Measurements from ENCODE around the gene GALNT18. TPM values are rescaled to one million over a fixed set of nuclear protein-coding genes. Genes with fewer than 3 reads are reported as not detected.
A peak's percentile ranks its signal among the peaks of the same experiment; 100 is the strongest.

The GALNT18 gene
- total RNA-seq, 8 experiments from 2014 or later, result 5.3 to 13.2 (median 8.2) TPM

DNA sequence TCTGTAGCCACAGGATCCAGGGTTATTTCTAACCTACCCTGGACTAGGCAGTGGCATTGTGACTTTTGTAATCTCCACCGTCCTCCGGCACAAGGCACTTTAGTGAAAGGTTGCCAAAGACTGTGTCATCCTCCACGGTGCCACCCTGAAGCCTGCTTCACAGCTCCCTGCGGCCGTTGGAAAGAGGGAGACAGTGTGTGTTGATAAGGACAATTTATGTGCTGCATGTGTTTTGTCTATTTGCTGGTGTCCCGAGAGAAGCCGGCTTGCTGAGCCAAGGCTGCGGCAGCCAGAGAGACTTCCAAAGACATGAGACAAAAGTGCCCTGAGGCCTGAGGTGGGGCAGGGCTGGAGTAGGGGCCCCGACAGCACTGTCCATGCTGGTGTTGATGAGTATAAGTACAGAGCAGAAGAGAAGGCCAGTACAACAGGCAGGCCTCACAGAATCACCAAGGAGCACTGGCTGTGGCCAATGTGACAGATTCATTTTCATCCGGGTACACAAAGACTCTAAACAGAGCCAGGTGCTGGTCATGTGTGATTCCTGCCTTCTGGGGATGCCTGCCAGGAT, 40.9 kb downstream of the GALNT18 start:
- peak in 7 of 8 experiments; percentile 30 to 63 (median 50) for ATAC-seq (replicated peaks in 6 of 8)
- in situ Hi-C loops (cut with MboI; ENCODE audit: low pct_unique_long_range_greater_than_20kb in 2 of 9, low sequenced_read_pairs in 9 of 9, unreplicated experiment in 9 of 9), result no loop called here

DNA sequence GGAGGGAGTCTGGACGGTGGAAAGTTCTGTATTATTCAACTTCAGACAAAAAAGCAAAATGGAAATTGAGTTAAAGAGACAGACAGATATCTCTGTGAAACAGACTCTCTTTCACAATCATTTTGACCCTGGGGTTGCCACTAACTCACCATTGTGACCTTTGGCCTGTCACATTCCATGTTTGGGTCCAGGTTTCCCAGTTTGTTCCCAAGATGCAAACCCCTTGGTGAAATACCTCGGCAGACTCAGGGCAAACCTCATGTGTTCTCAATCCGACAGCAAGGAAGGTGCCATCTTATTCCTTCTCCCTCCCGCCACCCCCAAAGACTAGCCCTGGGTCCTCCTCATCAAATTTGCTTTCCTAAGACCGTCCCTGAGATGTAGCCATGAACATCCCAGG, 41.8 kb downstream of the GALNT18 start:
- Histone ChIP-seq H3K27ac (no peak overlapping the region), H3K4me3 (no peak overlapping the region), H3K4me1 (replicated peaks in 1 of 2) (peaks cover 12 to 27% of the 10 kb centered on the region in 2 donors)
- 60 to 97% (median 84%) methylated on average over 1 to 5 of the region's 5 CpGs; no CpG with 5 or more reads in 2 of the 10 experiments for WGBS, 10 experiments
- ATAC-seq (replicated peaks in 6 of 8), result no peak
- in situ Hi-C loops (cut with MboI; ENCODE audit: low pct_unique_long_range_greater_than_20kb in 2 of 9, low sequenced_read_pairs in 9 of 9, unreplicated experiment in 9 of 9), result no loop called here

More for the DNA sequence above, 40.9 kb downstream of the GALNT18 start:
- H3K4me3 ChIP-seq, result no peak overlapping the region
- WGBS, 10 experiments, result 0 to 100% (median 80%) methylated on average over 1 to 6 of the region's 10 CpGs; no CpG with 5 or more reads in 4 of the 10 experiments
- peaks cover 12 to 21% of the 10 kb centered on the region in 2 donors for H3K4me1 ChIP-seq (replicated peaks in 1 of 2)
- H3K27ac ChIP-seq, result no peak overlapping the region

DNA sequence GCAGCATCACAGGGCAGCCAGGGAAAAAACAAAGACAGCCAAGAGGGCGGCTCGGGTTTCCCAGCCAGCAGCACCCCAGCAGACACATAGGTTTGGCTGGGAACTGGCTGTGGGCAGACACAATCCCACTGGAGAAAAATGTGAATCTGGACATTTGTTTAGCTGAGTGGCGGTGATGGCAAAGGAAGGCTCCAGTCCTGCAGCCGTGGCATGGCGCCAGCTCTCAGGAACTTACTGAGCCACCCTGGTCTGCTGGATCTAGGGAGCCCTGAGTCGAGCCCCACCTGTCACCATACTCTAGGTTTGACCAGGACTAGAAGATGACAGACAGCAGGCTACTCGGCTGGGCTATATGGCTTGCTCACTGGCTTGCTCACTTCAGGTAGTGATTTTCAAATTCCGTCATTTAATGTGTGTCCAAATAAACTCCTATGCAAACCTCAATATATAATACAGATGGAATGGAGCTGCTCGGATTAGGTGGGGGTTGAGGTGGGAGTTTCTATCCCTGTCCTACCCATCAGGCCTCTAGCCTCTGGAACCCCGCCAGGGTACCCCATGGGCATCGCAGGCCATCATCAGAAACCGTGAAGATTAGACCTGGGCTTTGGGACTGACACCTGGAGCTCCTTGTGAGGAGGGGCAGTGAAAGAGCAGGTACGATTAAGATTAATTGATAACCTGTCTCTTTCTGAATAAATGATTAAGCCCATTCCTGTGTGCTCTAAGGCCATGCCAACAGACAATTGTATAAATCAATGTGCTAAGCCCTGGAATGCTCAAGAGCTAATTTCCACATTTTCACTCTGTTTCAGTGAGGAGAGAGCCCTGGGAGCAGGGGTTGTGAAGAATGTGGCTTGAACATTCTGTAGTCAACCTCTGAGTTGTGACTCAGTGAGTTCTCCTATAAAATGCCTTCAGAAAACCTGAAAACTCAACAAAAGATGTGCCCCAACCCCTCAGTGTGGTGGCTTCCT, 42.5 kb downstream of the GALNT18 start:
- no peak for ATAC-seq (replicated peaks in 6 of 8)
- in situ Hi-C loops (cut with MboI; ENCODE audit: low pct_unique_long_range_greater_than_20kb in 2 of 9, low sequenced_read_pairs in 9 of 9, unreplicated experiment in 9 of 9), result no loop called here
- Histone ChIP-seq H3K4me3 (no peak overlapping the region), H3K27ac (no peak overlapping the region), H3K4me1 (replicated peaks in 1 of 2) (peaks cover 12 to 34% of the 10 kb centered on the region in 2 donors)
- 81 to 100% (median 93%) methylated on average over 1 to 8 of the region's 13 CpGs; no CpG with 5 or more reads in 1 of the 10 experiments for WGBS, 10 experiments

DNA sequence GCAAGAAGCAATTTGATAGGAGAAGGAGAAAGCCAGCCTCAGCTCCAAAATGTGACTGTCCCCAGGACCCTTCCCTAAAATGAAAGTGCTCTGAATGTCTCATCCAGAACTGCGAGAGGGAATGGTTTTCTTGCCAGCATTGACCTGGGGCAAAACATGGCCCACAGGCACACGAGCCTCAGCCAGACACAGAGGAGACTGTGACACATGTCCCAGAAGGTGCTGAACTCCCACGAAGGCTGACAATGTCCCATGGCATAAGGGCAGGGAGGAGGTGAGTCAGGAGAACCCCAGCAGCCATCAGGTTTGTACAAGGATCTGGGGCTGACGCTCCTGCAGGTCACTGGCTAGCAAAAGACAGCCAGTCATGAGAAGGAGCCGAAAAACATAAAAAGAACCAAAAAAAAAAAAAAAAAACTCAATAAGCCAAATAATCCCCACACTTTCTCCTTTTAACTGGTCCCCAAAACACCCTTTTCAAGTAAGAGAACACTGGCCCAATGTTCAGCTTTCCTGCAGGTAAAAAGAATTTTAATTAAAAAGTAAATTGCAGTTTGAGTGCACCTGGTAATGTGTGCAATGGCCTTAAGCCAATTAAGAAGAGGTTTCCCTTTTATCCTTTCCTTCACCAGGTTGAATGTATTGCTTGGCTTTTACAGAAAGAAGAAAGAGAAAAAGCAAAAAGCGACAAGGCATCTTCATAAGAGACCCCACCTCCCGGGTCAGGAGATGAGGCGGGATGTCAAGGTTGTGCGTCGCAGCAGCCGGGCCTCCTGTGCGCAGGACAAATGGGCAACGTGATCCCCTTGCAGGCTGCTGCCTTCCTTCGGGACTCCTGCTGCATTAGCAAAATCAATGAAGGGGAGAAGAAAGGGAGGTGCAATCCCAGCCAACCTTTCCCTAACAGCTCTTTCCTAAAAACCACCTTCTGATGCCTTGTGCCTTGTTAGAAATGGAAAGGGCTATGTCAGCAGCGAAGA, 43.6 kb downstream of the GALNT18 start:
- no peak overlapping the region for H3K4me3 ChIP-seq
- ATAC-seq (replicated peaks in 6 of 8), result no peak
- H3K27ac ChIP-seq, result no peak overlapping the region
- in situ Hi-C loops (cut with MboI; ENCODE audit: low pct_unique_long_range_greater_than_20kb in 2 of 9, low sequenced_read_pairs in 9 of 9, unreplicated experiment in 9 of 9), result no loop called here
- 47 to 100% (median 76%) methylated on average over 1 to 14 of the region's 15 CpGs for WGBS, 10 experiments
- peaks cover 12 to 37% of the 10 kb centered on the region in 2 donors for H3K4me1 ChIP-seq (replicated peaks in 1 of 2)

DNA sequence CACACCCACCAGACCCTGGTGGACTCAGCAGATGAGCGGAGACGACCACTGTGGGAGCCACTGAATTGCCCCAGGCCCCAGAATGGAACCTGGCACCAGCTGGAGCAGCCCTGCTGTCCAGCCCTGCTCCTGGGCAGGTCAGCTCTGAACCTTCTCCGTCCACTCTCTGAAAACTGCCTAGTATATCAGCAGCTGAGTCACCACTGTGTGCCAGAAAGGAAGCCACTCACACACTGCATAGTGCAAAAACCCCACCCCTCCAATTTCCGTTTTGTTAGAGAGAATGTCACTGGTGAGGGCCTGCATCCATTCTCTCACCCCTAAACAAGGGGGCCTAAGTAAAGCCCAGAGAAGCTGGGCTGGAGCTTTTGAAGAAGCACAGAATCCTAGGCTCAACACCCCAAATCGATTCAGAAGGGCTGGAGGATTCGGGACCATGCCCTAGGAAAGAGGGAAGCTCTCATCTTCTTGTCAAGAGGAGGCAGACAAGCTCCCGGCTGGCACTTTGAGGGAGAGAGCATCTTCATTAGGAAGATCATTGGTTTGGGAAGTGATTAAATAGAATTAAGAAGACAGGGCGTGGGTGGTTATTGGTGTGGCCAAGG, 44.5 kb downstream of the GALNT18 start:
- in situ Hi-C loops (cut with MboI; ENCODE audit: low pct_unique_long_range_greater_than_20kb in 2 of 9, low sequenced_read_pairs in 9 of 9, unreplicated experiment in 9 of 9), result no loop called here
- Histone ChIP-seq H3K4me3 (no peak overlapping the region), H3K27ac (no peak overlapping the region), H3K4me1 (replicated peaks in 1 of 2) (peaks cover 12 to 33% of the 10 kb centered on the region in 2 donors)
- 35 to 100% (median 82%) methylated on average over 1 to 6 of the region's 8 CpGs; no CpG with 5 or more reads in 3 of the 10 experiments for WGBS, 10 experiments
- ATAC-seq (replicated peaks in 6 of 8), result peak in 4 of 8 experiments; percentile 26 to 89 (median 65)

DNA sequence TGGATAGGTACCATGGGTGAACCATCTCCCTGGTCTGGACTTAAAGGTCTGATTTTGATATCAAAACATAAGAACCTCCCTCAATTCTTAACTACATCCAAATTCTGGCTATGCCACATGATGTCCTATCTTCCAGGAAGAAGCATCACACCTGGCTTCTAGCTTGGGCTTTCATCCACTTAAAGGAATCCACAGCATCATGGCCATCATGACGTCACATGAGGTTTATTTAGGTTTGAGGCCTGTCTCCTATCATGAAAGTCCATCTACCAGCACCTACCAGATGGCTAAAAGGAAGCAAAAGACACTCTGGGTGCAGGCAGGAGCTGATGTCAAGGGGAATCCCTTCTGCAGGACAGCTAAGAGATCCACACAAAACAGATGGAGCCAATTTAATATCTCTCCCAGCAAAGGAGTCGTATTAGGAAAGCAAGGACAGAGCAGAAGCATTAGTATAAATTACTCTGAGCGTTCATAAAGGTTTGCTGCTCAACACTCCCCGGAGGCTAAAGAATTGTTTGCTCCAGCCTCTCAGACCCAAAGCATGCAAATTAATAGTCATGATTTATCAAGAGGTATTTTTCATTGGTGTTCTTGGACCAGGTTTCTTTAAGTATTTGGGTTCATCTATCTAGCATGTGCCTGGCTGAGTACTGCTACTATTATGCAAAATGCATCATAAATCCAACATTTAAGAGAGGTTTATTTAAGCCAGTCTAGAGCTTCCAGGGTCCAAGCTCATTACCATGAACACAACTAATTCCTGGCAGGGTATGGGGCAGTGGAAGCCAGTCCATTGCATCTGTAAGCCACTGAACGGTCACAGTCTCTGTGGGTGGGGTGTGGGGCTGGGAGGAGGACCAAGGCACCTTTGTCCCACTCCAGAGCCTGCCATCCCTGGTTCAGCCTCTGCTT, 47.2 kb downstream of the GALNT18 start:
- Histone ChIP-seq H3K4me3 (no peak overlapping the region), H3K27ac (peak overlapping the region in 1 of 2 donors; percentile 27), H3K4me1 (replicated peaks in 1 of 2) (peaks cover 4 to 26% of the 10 kb centered on the region in 2 donors)
- 57 to 100% (median 73%) methylated on average over 1 to 4 of the region's 5 CpGs; no CpG with 5 or more reads in 2 of the 10 experiments for WGBS, 10 experiments
- ATAC-seq (replicated peaks in 6 of 8), result peak in 4 of 8 experiments; percentile 53 to 86 (median 58)
- in situ Hi-C loops (cut with MboI; ENCODE audit: low pct_unique_long_range_greater_than_20kb in 2 of 9, low sequenced_read_pairs in 9 of 9, unreplicated experiment in 9 of 9), result no loop called here

DNA sequence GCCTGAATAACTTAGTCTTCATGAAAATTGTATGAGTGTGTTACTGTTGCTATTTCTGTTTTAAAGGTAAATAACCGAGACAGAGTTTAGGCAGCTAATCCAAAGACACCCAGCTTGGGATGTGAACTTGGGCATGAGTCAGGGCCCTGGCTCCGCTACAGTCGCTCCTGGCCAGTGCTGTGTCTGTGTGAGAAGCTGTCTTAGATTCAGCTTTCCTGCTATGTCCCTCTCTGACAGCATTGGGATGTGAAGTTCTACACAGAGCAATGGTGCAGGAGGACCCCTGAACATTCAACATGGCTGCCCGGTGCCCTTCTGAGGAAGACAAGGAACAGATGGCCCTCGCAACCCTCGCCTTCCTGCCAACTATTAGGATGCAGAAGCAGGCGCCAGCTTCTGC, 49.4 kb downstream of the GALNT18 start:
- Histone ChIP-seq H3K4me1 (replicated peaks in 1 of 2) (peaks cover 0 to 16% of the 10 kb centered on the region in 2 donors), H3K27ac (no peak overlapping the region), H3K4me3 (no peak overlapping the region)
- in situ Hi-C loops (cut with MboI; ENCODE audit: low pct_unique_long_range_greater_than_20kb in 2 of 9, low sequenced_read_pairs in 9 of 9, unreplicated experiment in 9 of 9), result no loop called here
- 86 to 100% (median 100%) methylated on average over 1 to 6 of the region's 7 CpGs; no CpG with 5 or more reads in 3 of the 10 experiments for WGBS, 10 experiments
- ATAC-seq (replicated peaks in 6 of 8), result no peak

DNA sequence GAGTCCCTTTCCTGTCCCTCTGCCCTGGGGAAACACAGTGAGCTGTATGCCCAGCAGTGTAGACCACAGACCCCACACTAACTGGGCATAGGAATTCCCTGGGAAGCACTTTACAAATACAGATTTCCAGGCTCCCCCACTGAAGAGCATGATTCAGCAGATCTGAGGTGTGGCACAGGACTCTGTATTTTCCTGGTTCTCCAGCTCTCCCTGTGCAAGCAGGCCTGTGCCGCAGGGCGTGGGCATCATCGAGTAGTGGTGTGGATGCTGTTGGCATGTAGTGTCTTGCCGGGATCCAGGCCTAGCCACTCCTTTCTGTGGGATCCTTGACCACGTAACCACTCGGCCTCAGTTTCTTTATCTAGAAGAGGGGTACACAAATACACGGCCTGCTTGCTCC, 49.9 kb downstream of the GALNT18 start:
- ATAC-seq (replicated peaks in 6 of 8), result no peak

DNA sequence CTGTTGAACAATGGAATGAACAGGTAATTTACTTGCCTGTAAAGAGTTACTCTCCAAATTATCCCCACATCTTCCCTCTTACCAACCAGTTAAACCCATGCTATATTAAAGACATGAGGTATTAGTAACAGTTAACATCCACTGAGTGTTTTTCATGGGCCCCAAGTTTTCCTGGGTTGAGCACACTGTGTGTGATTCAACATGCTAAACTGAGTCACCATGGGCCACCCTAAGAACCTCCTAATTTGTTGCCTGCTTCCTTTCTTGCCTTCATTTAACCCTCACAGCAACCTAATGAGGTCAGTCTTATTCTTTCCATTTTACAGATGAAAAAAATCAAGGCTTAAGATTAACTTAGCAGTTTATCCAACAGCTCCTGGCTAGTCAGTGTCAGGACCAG, 51.0 kb downstream of the GALNT18 start:
- no peak for ATAC-seq (replicated peaks in 6 of 8)
- Histone ChIP-seq H3K4me3 (no peak overlapping the region), H3K4me1 (replicated peaks in 1 of 2) (peaks cover 0 to 16% of the 10 kb centered on the region in 2 donors), H3K27ac (no peak overlapping the region)
- in situ Hi-C loops (cut with MboI; ENCODE audit: low pct_unique_long_range_greater_than_20kb in 2 of 9, low sequenced_read_pairs in 9 of 9, unreplicated experiment in 9 of 9), result no loop called here

More for the DNA sequence above, 49.9 kb downstream of the GALNT18 start:
- Histone ChIP-seq H3K4me1 (replicated peaks in 1 of 2) (peaks cover 0 to 16% of the 10 kb centered on the region in 2 donors), H3K27ac (no peak overlapping the region), H3K4me3 (no peak overlapping the region)
- in situ Hi-C loops (cut with MboI; ENCODE audit: low pct_unique_long_range_greater_than_20kb in 2 of 9, low sequenced_read_pairs in 9 of 9, unreplicated experiment in 9 of 9), result no loop called here
- 53 to 100% (median 95%) methylated on average over 2 to 3 of the region's 7 CpGs; no CpG with 5 or more reads in 5 of the 10 experiments for WGBS, 10 experiments

DNA sequence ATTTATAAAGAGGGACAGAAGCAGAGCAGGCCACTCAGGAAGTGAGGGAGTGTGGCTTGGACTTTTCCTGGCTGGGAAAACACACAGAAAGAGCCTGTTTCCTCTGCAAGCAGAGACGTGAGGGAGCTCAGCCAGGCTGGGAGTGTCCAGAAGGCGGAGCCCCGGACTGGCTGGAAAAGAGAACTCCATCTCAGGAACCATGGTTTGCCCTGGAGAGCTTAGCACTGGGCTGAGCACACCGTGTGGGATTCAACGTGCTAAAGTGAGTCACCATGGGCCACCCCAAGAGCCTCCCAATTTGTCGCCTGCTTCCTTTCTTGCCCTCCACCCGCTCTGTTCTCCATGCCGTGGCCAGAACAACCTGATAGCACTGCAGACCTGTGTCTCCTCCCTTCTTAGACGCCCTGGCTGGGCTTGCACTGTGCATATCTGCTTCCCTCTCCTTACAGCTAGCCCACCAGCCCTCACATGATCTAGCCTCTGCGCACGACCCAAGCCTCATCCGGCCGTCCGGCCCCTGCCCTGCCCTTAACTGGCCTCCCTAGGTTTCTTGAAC, 51.8 kb downstream of the GALNT18 start:
- in situ Hi-C loops (cut with MboI; ENCODE audit: low pct_unique_long_range_greater_than_20kb in 2 of 9, low sequenced_read_pairs in 9 of 9, unreplicated experiment in 9 of 9), result no loop called here
- 14 to 100% (median 90%) methylated on average over 4 to 13 of the region's 14 CpGs; no CpG with 5 or more reads in 3 of the 10 experiments for WGBS, 10 experiments
- Histone ChIP-seq H3K4me1 (replicated peaks in 1 of 2) (peaks cover 0 to 11% of the 10 kb centered on the region in 2 donors), H3K27ac (no peak overlapping the region), H3K4me3 (no peak overlapping the region)
- ATAC-seq (replicated peaks in 6 of 8), result peak in 5 of 8 experiments; percentile 36 to 96 (median 92)

DNA sequence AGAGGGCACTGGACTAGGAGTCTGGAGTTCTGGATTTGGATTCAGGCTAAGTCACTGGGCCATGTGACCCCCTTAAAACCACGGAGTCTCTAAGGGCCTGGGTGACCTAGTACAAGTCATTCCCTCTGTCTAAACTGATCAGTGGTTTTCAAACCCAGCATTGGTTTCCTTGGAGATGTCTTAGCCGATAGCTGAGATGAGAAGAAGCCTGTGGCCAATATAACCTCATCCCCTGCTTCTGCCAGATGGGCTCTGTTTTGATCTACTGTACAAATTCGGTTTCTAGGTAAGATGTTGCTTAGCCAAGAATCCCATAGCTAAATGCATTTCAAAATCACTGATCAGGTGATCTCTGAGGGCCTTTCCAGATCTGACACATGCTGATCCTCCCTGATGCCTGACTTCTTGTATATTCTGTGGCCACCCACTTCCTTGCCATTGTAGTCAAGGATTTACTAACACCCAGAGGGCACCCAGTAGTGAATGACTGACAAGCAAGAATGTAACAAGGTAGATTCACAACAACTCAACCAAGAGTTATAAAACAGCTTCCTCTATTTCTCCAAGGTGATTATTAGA, 53.1 kb downstream of the GALNT18 start:
- H3K4me3 ChIP-seq, result no peak overlapping the region
- peak in 2 of 8 experiments; percentile 10 to 15 for ATAC-seq (replicated peaks in 6 of 8)
- 17 to 100% (median 89%) methylated on average over 1 to 3 of the region's 3 CpGs; no CpG with 5 or more reads in 5 of the 10 experiments for WGBS, 10 experiments
- H3K4me1 ChIP-seq (replicated peaks in 1 of 2), result no peaks in the 10 kb centered on the region
- H3K27ac ChIP-seq, result no peak overlapping the region
- in situ Hi-C loops (cut with MboI; ENCODE audit: low pct_unique_long_range_greater_than_20kb in 2 of 9, low sequenced_read_pairs in 9 of 9, unreplicated experiment in 9 of 9), result no loop called here
